Activated CD4-positive, alpha-beta T cell treated with anti-CD3 and anti-CD28 coated beads, Interleukin-2, amount 50 U/mL, for 48 hours (primary cell): Measurements from ENCODE around the gene TXNRD1.
"Not testable (repeated sequence)": the region's sequence is repeated elsewhere in the genome, so short reads cannot be mapped to it uniquely, and the experiment has no call there.

Experiments
- DNase-seq, 2 experiments: peaks; one replicate each; pipeline ENCODE4 v3.0.0-alpha.2; 2020

TXNRD1 gene

GRCh38 chr12:104215638-104216297 lies at the start of gene TXNRD1:
TXNRD1 (plus strand) TSS chr12:104215779; CDS start chr12:104215803, 24 bp downstream.
- peak; percentile 83 to 87 for DNase-seq

- no peak for DNase-seq
Measured at GRCh38 chr12:104165801-104166200, 49.8 kb upstream of the TXNRD1 start.

- no peak for DNase-seq
Measured at GRCh38 chr12:104166465-104166864, 49.1 kb upstream of the TXNRD1 start.

GRCh38 chr12:104167519-104168458 lies 47.8 kb upstream of the TXNRD1 start:
- DNase-seq = no peak

GRCh38 chr12:104168596-104168995 lies 47.0 kb upstream of the TXNRD1 start:
- no peak for DNase-seq

- no peak for DNase-seq
Measured at GRCh38 chr12:104171785-104172569, 43.6 kb upstream of the TXNRD1 start.

GRCh38 chr12:104172570-104172947 lies 43.0 kb upstream of the TXNRD1 start:
- no peak for DNase-seq

- DNase-seq = not testable (repeated sequence)
Measured at GRCh38 chr12:104173804-104174203, 41.8 kb upstream of the TXNRD1 start.

- DNase-seq = no peak
Measured at GRCh38 chr12:104175726-104176247, 39.8 kb upstream of the TXNRD1 start.

GRCh38 chr12:104177336-104177662 lies 38.3 kb upstream of the TXNRD1 start:
- DNase-seq = no peak

- DNase-seq = peak in 1 of 2 experiments; percentile 5
Measured at GRCh38 chr12:104177663-104178501, 37.7 kb upstream of the TXNRD1 start.

GRCh38 chr12:104180374-104180773 lies 35.2 kb upstream of the TXNRD1 start:
- DNase-seq = no peak

- no peak for DNase-seq
Measured at GRCh38 chr12:104181313-104181712, 34.3 kb upstream of the TXNRD1 start.

GRCh38 chr12:104182144-104182543 lies 33.4 kb upstream of the TXNRD1 start:
- no peak for DNase-seq

- no peak for DNase-seq
Measured at GRCh38 chr12:104182621-104183378, 32.8 kb upstream of the TXNRD1 start.

GRCh38 chr12:104183443-104183842 lies 32.1 kb upstream of the TXNRD1 start:
- no peak for DNase-seq

GRCh38 chr12:104187446-104188155 lies 28.0 kb upstream of the TXNRD1 start:
- DNase-seq = no peak

- no peak for DNase-seq
Measured at GRCh38 chr12:104188534-104188933, 27.0 kb upstream of the TXNRD1 start.

GRCh38 chr12:104189915-104190555 lies 25.5 kb upstream of the TXNRD1 start:
- no peak for DNase-seq

GRCh38 chr12:104190641-104191176 lies 24.9 kb upstream of the TXNRD1 start:
- no peak for DNase-seq
